ENCODE results near the gene SURF1. TPM values are rescaled to one million over a fixed set of nuclear protein-coding genes. Genes with fewer than 3 reads are reported as not detected.

The SURF1 gene
- total and polyA plus RNA-seq, 2 donors (not counting 1 experiment from before 2014, with no cell fraction given), result 44.1 to 54.5 TPM

DNA sequence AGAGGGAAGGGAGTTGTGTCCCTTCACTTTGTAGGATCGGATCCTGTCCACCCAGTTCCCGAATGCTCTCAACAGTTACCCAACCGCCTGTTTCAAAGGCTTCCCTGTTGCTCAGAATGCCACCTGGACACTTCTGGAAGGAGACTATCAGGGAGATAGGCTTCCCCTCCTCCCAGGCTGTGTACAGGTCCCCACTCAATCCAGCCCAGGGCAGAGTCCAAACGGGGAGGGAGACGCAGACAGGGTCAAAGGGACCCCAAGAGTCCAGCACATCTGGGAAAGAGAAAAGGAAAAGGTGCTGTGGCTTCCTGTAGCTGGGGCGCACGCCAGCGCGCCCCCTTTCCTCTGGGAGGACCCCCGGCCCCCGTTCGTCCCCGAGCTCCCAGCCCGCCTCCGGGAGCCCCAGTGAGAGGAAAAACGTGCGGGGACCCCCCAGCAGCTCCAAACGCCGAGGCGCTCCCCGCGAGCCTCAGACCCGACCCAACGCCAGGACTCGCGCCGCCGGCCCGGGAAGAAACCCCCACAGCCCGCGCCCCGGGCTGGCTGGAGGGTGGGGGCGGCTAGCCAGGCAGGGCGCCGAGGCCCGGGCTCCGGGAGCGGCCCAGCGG lies 18.9 kb upstream of the SURF1 start:
- ATAC-seq (ENCODE audit: low read depth), result no peak
- TF ChIP-seq, protein P1, sequence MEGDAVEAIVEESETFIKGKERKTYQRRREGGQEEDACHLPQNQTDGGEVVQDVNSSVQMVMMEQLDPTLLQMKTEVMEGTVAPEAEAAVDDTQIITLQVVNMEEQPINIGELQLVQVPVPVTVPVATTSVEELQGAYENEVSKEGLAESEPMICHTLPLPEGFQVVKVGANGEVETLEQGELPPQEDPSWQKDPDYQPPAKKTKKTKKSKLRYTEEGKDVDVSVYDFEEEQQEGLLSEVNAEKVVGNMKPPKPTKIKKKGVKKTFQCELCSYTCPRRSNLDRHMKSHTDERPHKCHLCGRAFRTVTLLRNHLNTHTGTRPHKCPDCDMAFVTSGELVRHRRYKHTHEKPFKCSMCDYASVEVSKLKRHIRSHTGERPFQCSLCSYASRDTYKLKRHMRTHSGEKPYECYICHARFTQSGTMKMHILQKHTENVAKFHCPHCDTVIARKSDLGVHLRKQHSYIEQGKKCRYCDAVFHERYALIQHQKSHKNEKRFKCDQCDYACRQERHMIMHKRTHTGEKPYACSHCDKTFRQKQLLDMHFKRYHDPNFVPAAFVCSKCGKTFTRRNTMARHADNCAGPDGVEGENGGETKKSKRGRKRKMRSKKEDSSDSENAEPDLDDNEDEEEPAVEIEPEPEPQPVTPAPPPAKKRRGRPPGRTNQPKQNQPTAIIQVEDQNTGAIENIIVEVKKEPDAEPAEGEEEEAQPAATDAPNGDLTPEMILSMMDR (IDR thresholded peaks at IDR 0.05), result no peak
- no peak for TF ChIP-seq EZH2 (IDR thresholded peaks at IDR 0.05; ENCODE audit: borderline replicate concordance, insufficient read depth, low read depth, low read length, poor library complexity, severe bottlenecking)
- H3K4me3 Mint-ChIP-seq, result peak overlapping the region; percentile 94
- WGBS (ENCODE audit: insufficient coverage), result under 1% methylated on average over 36 of the region's 39 CpGs
- no peaks in the 10 kb centered on the region for H3K9me3 Mint-ChIP-seq (ENCODE audit: insufficient read depth)
- H3K79me2 ChIP-seq (ENCODE audit: control insufficient read depth, insufficient read depth, low read length), result peaks cover 56% of the 10 kb centered on the region
- H3K4me3 ChIP-seq (ENCODE audit: control extremely low read depth in 1 of 5, extremely low read depth in 1 of 5, insufficient read depth in 1 of 5, low read depth in 2 of 5, low read length in 4 of 5), result peak overlapping the region; percentile 39 to 78 (median 66)
- no peaks in the 10 kb centered on the region for H3K9me3 ChIP-seq (ENCODE audit: control extremely low read depth in 1 of 3, control insufficient read depth in 2 of 3, insufficient read depth in 1 of 3, low read length in 2 of 3)
- ChIA-PET CTCF (interaction anchor here (0.7 to 1.4 kb wide), 3 partner anchors 19 to 112 kb away, joined by 3 to 6 read pairs (median 3); partner anchors contain the start of genes SURF1 and SURF2), POLR2A (interaction anchor here (1.0 kb wide), 1 partner anchor 104 kb away, joined by 3 read pairs; the partner anchor contains the start of gene SLC2A6)
- DNase-seq, result peak; percentile 38
- peak overlapping the region; percentile 85 for H3K4me2 ChIP-seq (replicated peaks; ENCODE audit: low read depth, low read length, poor library complexity, severe bottlenecking)
- no peaks in the 10 kb centered on the region for H3K27me3 ChIP-seq (replicated peaks in 1 of 4; ENCODE audit: control extremely low read depth in 1 of 4, control insufficient read depth in 3 of 4, insufficient read depth in 4 of 4, low read length in 3 of 4)
- H3K4me1 ChIP-seq (ENCODE audit: control insufficient read depth in 2 of 2, insufficient read depth in 2 of 2, low read length in 2 of 2), result peaks cover 31 to 48% of the 10 kb centered on the region in 2 donors
- intact Hi-C loops (cut with micrococcal nuclease), result no loop called here
- no peaks in the 10 kb centered on the region for H3K27me3 Mint-ChIP-seq
- H3K4me1 Mint-ChIP-seq, result peaks cover 41% of the 10 kb centered on the region
- peaks cover 0 to 15% of the 10 kb centered on the region in 2 experiments for H3K36me3 ChIP-seq (replicated peaks in 1 of 2; ENCODE audit: control extremely low read depth in 1 of 2, control insufficient read depth in 1 of 2, extremely low read depth in 1 of 2, insufficient read depth in 2 of 2, low read length in 1 of 2)
- peak overlapping the region; percentile 18 to 91 for H3K27ac ChIP-seq (ENCODE audit: low read length in 2 of 2)
- H3K9ac ChIP-seq (ENCODE audit: low read length), result peak overlapping the region; percentile 84
- H3K27ac Mint-ChIP-seq, result peak overlapping the region; percentile 84
- H4K20me1 ChIP-seq (ENCODE audit: control insufficient read depth, insufficient read depth, low read length, poor library complexity, severe bottlenecking), result peaks cover 52% of the 10 kb centered on the region
- peak overlapping the region; percentile 91 for H2AFZ ChIP-seq (ENCODE audit: insufficient read depth, low read depth, low read length, poor library complexity, severe bottlenecking)

DNA sequence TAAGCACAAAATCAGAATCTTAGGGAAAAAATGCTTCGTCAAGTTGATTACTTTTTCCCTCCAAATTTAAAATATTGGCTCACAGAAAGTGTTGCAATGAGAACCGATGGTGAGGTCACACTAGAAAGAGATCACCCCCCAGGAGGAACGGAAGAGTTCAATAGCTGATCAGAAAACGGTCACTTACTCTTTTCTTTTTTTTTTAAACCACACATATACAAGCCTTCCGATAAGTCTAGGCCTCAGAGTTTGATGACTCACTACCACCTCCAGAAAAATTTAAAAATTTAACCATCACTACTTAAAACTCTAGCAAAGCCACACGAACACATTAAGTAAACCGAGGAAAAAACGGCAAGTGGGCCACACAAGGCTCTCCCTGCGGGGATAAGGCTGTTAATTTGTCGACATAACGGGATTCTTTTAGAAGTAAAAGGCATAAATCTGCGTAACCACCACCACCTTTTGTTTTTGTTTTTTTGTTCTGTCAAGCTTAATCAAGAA lies 18.4 kb upstream of the SURF1 start:
- no peak for DNase-seq
- Histone ChIP-seq H3K4me1 (ENCODE audit: control insufficient read depth in 2 of 2, insufficient read depth in 2 of 2, low read length in 2 of 2) (peaks cover 34 to 53% of the 10 kb centered on the region in 2 donors), H4K20me1 (ENCODE audit: control insufficient read depth, insufficient read depth, low read length, poor library complexity, severe bottlenecking) (peaks cover 58% of the 10 kb centered on the region), H3K9ac (ENCODE audit: low read length) (peak overlapping the region; percentile 84), H3K4me3 (ENCODE audit: control extremely low read depth in 1 of 5, extremely low read depth in 1 of 5, insufficient read depth in 1 of 5, low read depth in 2 of 5, low read length in 4 of 5) (peak overlapping the region; percentile 39 to 78 (median 66)), H3K27me3 (replicated peaks in 1 of 4; ENCODE audit: control extremely low read depth in 1 of 4, control insufficient read depth in 3 of 4, insufficient read depth in 4 of 4, low read length in 3 of 4) (no peaks in the 10 kb centered on the region), H3K4me2 (replicated peaks; ENCODE audit: low read depth, low read length, poor library complexity, severe bottlenecking) (peak overlapping the region; percentile 85), H3K79me2 (ENCODE audit: control insufficient read depth, insufficient read depth, low read length) (peaks cover 62% of the 10 kb centered on the region), H3K27ac (ENCODE audit: low read length in 2 of 2) (peak overlapping the region; percentile 18 to 91), H2AFZ (ENCODE audit: insufficient read depth, low read depth, low read length, poor library complexity, severe bottlenecking) (peak overlapping the region; percentile 91), H3K36me3 (replicated peaks in 1 of 2; ENCODE audit: control extremely low read depth in 1 of 2, control insufficient read depth in 1 of 2, extremely low read depth in 1 of 2, insufficient read depth in 2 of 2, low read length in 1 of 2) (peaks cover 0 to 20% of the 10 kb centered on the region in 2 experiments), H3K9me3 (ENCODE audit: control extremely low read depth in 1 of 3, control insufficient read depth in 2 of 3, insufficient read depth in 1 of 3, low read length in 2 of 3) (no peaks in the 10 kb centered on the region)
- peaks cover 46% of the 10 kb centered on the region for H3K4me1 Mint-ChIP-seq
- CTCF ChIA-PET, result interaction anchor here (0.7 to 1.4 kb wide), 3 partner anchors 18 to 112 kb away, joined by 3 to 6 read pairs (median 3); partner anchors contain the start of genes SURF1 and SURF2
- H3K27me3 Mint-ChIP-seq, result no peaks in the 10 kb centered on the region
- intact Hi-C loops (cut with micrococcal nuclease), result no loop called here
- TF ChIP-seq, protein P1 (IDR thresholded peaks at IDR 0.05), result no peak
- TF ChIP-seq EZH2 (IDR thresholded peaks at IDR 0.05; ENCODE audit: borderline replicate concordance, insufficient read depth, low read depth, low read length, poor library complexity, severe bottlenecking), result no peak
- peak overlapping the region; percentile 84 for H3K27ac Mint-ChIP-seq
- WGBS (ENCODE audit: insufficient coverage), result 47% methylated on average over 8 of the region's 12 CpGs
- POLR2A ChIA-PET, result interaction anchor here (1.0 kb wide), 1 partner anchor 104 kb away, joined by 3 read pairs; the partner anchor contains the start of gene SLC2A6
- no peak for ATAC-seq (ENCODE audit: low read depth)
- no peaks in the 10 kb centered on the region for H3K9me3 Mint-ChIP-seq (ENCODE audit: insufficient read depth)
- peak overlapping the region; percentile 94 for H3K4me3 Mint-ChIP-seq

Measured in B cell (primary cell).